ENCODE data around the gene GAR1. TPM values are rescaled to one million over a fixed set of nuclear protein-coding genes. Genes with fewer than 3 reads are reported as not detected.

The GAR1 gene
- polyA plus RNA-seq, 1 donor (not counting 4 experiments of a cell fraction or from before 2014, with no cell fraction given): 31.9 TPM

DNA sequence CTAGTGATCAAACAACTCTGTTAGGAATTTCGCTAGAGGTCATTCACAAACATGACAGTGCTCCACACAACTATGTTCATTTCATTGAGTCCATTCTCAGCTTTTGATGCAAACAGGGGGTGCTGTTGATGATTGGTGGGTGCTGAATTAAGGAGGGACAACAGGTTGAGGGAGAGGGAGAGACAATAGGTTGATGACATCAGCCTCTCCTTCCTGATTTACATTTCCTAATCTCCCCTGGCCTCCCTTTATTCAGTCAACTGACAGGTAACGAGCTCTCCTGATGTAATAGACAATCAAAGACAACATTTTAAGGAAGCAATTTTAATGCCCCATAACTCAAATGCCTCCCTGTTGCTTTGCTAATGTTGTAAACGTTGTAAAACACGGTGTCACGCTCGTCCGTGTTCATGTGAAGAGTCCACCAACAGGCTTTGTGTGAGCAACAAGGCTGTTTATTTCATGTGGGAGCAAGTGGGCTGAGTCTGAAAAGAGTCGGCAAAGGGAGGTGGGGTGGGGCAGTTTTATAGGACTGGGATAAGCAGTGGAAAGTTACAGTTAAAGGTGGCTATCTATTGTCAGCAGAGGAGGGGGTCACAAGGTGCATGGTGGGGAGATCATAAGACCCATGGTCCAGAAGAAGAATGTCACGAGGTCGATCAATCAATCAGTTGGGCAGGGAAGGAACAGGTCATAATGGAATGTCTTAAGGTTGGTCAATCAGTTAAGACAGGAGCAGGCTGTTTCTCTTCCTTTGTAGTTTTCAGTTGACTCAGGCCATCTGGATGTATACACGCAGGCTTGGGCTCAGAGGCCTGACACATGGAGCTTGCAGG lies 4.8 kb upstream of the GAR1 start:
- Histone ChIP-seq H3K79me2 (ENCODE audit: control insufficient read depth, insufficient read depth, low read length) (peaks cover 2% of the 10 kb centered on the region), H3K4me1 (ENCODE audit: control insufficient read depth, extremely low read depth, insufficient read depth, low read length) (no peaks in the 10 kb centered on the region), H3K27ac (ENCODE audit: control insufficient read depth, insufficient read depth, low read length) (no peak overlapping the region), H3K27me3 (ENCODE audit: control insufficient read depth, extremely low read depth, insufficient read depth, low read length) (no peaks in the 10 kb centered on the region), H2AFZ (ENCODE audit: control insufficient read depth, low read length) (no peak overlapping the region), H3K9me3 (ENCODE audit: control insufficient read depth, low read depth, low read length) (no peaks in the 10 kb centered on the region), H3K9ac (ENCODE audit: control insufficient read depth, extremely low read depth, insufficient read depth, low read length) (no peak overlapping the region), H3K4me2 (ENCODE audit: control insufficient read depth, extremely low read depth, insufficient read depth, low read depth, low read length) (no peak overlapping the region), H3K36me3 (ENCODE audit: control insufficient read depth in 2 of 2, extremely low read depth in 1 of 2, insufficient read depth in 2 of 2, low read length in 2 of 2) (no peaks in the 10 kb centered on the region), H4K20me1 (ENCODE audit: control insufficient read depth, extremely low read depth, insufficient read depth, low read length) (no peaks in the 10 kb centered on the region), H3K4me3 (ENCODE audit: control insufficient read depth in 2 of 3, extremely low read depth in 1 of 3, insufficient read depth in 2 of 3, low read depth in 1 of 3, low read length in 3 of 3) (no peak overlapping the region), H3K9me1 (ENCODE audit: control insufficient read depth, extremely low read depth, insufficient read depth, low read length) (no peaks in the 10 kb centered on the region)
- TF ChIP-seq EZH2 (IDR thresholded peaks at IDR 0.05; ENCODE audit: low read length): no peak
- TF ChIP-seq, protein P1, sequence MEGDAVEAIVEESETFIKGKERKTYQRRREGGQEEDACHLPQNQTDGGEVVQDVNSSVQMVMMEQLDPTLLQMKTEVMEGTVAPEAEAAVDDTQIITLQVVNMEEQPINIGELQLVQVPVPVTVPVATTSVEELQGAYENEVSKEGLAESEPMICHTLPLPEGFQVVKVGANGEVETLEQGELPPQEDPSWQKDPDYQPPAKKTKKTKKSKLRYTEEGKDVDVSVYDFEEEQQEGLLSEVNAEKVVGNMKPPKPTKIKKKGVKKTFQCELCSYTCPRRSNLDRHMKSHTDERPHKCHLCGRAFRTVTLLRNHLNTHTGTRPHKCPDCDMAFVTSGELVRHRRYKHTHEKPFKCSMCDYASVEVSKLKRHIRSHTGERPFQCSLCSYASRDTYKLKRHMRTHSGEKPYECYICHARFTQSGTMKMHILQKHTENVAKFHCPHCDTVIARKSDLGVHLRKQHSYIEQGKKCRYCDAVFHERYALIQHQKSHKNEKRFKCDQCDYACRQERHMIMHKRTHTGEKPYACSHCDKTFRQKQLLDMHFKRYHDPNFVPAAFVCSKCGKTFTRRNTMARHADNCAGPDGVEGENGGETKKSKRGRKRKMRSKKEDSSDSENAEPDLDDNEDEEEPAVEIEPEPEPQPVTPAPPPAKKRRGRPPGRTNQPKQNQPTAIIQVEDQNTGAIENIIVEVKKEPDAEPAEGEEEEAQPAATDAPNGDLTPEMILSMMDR (optimal IDR thresholded peaks at IDR 0.05 in 1 of 3, IDR thresholded peaks at IDR 0.05 in 1 of 3, conservative IDR thresholded peaks at IDR 0.05 in 1 of 3; ENCODE audit: extremely low read depth in 1 of 3, insufficient read depth in 2 of 3, low read length in 3 of 3): no peak
- no peak for DNase-seq (ENCODE audit: low read depth, low spot score)
- FAIRE-seq: no peak
- dilution Hi-C loops (cut with MboI; ENCODE audit: extremely low pct_ligation_motif_present, low sequenced_read_pairs): no loop called here

DNA sequence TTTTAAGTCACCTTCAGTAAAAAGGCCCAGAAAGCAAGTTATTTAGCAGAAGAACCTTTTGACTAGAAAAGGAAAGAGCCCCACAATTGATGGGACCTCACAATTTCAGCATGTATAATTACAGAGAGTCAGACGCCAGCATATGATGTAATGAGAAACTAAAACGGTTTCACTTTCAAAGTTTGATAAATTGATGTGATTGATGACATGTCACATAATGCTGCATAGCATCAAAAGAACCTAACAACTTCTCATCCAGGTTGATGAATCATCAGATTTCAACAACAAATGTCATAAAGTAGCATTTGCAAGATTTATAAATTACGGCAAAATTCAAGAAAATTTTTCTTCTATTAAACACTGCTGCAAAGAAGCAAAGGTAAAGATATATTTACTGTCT lies 3.9 kb upstream of the GAR1 start:
- DNase-seq (ENCODE audit: low read depth, low spot score) (no peak), FAIRE-seq (no peak)
- H3K36me3 ChIP-seq (ENCODE audit: control insufficient read depth in 2 of 2, extremely low read depth in 1 of 2, insufficient read depth in 2 of 2, low read length in 2 of 2): no peaks in the 10 kb centered on the region
- H3K27me3 ChIP-seq (ENCODE audit: control insufficient read depth, extremely low read depth, insufficient read depth, low read length): no peaks in the 10 kb centered on the region
- no peaks in the 10 kb centered on the region for H3K9me3 ChIP-seq (ENCODE audit: control insufficient read depth, low read depth, low read length)
- H3K27ac ChIP-seq (ENCODE audit: control insufficient read depth, insufficient read depth, low read length): no peak overlapping the region
- H2AFZ ChIP-seq (ENCODE audit: control insufficient read depth, low read length): no peak overlapping the region
- H3K79me2 ChIP-seq (ENCODE audit: control insufficient read depth, insufficient read depth, low read length): peaks cover 12% of the 10 kb centered on the region
- no peaks in the 10 kb centered on the region for H4K20me1 ChIP-seq (ENCODE audit: control insufficient read depth, extremely low read depth, insufficient read depth, low read length)
- H3K9ac ChIP-seq (ENCODE audit: control insufficient read depth, extremely low read depth, insufficient read depth, low read length): no peak overlapping the region
- H3K4me3 ChIP-seq (ENCODE audit: control insufficient read depth in 2 of 3, extremely low read depth in 1 of 3, insufficient read depth in 2 of 3, low read depth in 1 of 3, low read length in 3 of 3): no peak overlapping the region
- TF ChIP-seq, protein P1 (optimal IDR thresholded peaks at IDR 0.05 in 1 of 3, IDR thresholded peaks at IDR 0.05 in 1 of 3, conservative IDR thresholded peaks at IDR 0.05 in 1 of 3; ENCODE audit: extremely low read depth in 1 of 3, insufficient read depth in 2 of 3, low read length in 3 of 3): no peak
- TF ChIP-seq EZH2 (IDR thresholded peaks at IDR 0.05; ENCODE audit: low read length): no peak
- H3K9me1 ChIP-seq (ENCODE audit: control insufficient read depth, extremely low read depth, insufficient read depth, low read length): no peaks in the 10 kb centered on the region
- dilution Hi-C loops (cut with MboI; ENCODE audit: extremely low pct_ligation_motif_present, low sequenced_read_pairs): no loop called here
- peaks cover 4% of the 10 kb centered on the region for H3K4me1 ChIP-seq (ENCODE audit: control insufficient read depth, extremely low read depth, insufficient read depth, low read length)
- H3K4me2 ChIP-seq (ENCODE audit: control insufficient read depth, extremely low read depth, insufficient read depth, low read depth, low read length): peak overlapping the region; percentile 3
